D721Med (cell line): ENCODE data around the gene GAB1.
"Not testable (repeated sequence)": the region's sequence is repeated elsewhere in the genome, so short reads cannot be mapped to it uniquely, and the experiment has no call there.

ENCODE experiments used
- DNase-seq: peaks from one replicate; pipeline ENCODE4 v3.0.0; 2011; ENCODE audit warnings: low spot score; ENCODE audit not compliant: insufficient read length
- FAIRE-seq: peaks from 2 replicates; lab custom pipeline; 2011; peaks lifted over from hg19 to GRCh38; lab: Jason Lieb, UNC
- TF ChIP-seq, protein P1 (sequence below): IDR thresholded peaks from 2 replicates; pipeline ENCODE4 v1.5.1; 2012; ENCODE audit warnings: mild to moderate bottlenecking, control low read depth; ENCODE audit not compliant: insufficient read depth; ENCODE audit errors: missing control alignments

GAB1 gene

DNA sequence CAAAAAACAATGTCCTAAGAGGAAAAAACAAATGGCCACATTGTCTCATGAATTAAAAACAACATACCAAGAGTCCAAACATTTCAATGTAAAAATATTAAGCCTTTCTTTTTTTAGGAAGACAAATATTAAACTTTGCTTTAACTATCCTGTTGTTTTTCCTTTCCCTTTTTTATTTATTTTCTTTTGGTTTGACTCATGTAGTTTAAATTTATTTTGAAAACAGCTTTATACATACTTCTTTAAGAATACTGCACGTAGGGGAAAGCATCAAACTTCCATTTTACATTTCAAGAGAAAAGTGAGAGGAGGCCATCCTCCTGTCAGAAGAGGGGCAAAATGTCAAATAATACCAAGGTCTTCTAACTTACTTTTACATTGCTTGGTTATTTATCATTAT lies 8.7 kb downstream of the GAB1 start:
- TF ChIP-seq, protein P1, sequence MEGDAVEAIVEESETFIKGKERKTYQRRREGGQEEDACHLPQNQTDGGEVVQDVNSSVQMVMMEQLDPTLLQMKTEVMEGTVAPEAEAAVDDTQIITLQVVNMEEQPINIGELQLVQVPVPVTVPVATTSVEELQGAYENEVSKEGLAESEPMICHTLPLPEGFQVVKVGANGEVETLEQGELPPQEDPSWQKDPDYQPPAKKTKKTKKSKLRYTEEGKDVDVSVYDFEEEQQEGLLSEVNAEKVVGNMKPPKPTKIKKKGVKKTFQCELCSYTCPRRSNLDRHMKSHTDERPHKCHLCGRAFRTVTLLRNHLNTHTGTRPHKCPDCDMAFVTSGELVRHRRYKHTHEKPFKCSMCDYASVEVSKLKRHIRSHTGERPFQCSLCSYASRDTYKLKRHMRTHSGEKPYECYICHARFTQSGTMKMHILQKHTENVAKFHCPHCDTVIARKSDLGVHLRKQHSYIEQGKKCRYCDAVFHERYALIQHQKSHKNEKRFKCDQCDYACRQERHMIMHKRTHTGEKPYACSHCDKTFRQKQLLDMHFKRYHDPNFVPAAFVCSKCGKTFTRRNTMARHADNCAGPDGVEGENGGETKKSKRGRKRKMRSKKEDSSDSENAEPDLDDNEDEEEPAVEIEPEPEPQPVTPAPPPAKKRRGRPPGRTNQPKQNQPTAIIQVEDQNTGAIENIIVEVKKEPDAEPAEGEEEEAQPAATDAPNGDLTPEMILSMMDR, result no peak
- no peak for FAIRE-seq
- no peak for DNase-seq

DNA sequence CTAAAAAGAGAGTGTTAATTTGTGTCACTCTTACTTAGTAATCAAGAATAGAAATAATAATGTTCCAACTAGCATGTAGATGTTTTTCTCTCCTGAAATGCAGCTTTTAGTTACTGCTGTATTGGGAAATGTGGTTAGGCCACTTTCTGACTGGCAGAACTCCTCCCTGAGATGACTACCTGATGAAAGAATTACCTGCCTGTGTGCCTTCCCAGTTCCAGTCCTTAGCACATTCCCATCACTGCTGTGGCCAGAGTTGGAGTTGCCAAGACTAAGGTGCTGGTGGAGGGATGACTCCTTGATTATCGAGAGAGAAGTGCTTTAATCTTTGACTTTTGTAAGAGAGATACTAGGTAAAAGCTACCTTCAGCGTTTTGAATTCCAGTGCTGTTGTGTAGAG lies 9.5 kb downstream of the GAB1 start:
- TF ChIP-seq, protein P1, result no peak
- no peak for DNase-seq
- FAIRE-seq, result no peak

DNA sequence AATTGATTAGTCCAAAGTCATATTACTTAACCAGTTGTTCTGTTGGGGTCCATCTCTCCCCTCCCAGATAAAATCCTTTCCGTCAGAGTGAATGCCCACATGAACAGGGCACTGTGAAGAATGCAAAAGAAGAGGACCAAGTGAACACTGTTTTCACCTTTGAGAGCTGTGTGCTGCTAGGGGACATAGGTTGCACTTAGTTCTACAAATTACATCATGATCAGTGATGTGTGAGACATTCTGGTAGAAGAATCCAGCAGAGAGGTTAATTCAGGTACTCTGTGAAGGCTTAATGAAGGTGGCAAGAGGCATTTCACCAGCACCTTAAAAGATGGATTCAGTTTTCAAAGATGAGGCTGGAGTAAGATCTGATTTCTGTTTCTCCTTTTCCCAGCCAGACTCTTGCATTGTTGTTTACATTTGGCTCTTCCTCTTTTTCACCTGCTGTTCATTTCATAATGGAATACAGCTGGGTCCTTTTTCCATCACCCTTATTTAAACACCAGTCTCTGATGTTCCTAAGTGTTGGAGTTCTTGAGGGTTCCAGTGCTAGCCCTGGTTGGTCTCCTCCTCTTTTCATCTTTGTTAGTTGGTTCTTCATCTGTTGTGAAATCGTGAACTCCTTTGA lies 10.9 kb downstream of the GAB1 start:
- no peak for DNase-seq
- TF ChIP-seq, protein P1, result no peak
- FAIRE-seq, result no peak

DNA sequence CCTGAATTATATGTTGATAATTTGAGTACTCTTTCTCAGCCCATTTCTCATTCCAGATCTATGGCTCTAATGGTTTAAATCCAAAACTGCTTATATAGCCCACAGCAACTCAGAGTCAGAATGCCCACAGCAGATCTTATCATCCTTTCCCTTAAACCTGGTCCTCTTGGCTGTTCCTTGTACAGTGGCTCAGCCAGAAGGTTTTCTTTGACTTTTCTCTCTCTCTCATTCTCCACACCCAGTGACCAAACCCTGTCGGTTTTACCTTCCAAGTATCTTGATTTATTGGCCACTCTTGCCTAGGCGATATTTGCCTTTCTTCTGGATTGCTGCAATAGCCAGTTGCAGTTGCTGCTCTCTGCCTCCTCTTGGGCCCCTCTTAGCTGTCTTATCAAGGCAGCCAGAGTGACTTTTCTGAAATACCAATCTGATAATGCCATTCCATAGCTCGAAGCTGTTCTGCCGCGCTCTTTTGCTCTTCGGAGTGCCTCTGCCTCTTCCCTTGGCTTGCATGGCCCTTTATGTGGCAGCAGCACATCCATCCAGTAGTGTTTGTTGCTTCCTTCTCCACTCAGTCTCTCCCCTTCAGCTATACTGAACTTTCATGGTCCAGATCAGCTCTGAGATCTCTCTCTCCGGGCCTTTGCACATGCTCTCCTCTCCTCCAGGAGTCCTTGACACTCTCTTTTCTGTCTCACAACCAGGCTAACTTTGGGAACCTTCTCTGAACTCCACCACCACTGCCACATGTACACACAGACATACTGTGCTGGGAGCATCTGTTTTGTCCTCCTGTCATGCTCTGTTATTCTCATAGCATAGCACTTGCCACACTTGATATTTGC lies 11.8 kb downstream of the GAB1 start:
- FAIRE-seq, result no peak
- TF ChIP-seq, protein P1, result no peak
- no peak for DNase-seq

DNA sequence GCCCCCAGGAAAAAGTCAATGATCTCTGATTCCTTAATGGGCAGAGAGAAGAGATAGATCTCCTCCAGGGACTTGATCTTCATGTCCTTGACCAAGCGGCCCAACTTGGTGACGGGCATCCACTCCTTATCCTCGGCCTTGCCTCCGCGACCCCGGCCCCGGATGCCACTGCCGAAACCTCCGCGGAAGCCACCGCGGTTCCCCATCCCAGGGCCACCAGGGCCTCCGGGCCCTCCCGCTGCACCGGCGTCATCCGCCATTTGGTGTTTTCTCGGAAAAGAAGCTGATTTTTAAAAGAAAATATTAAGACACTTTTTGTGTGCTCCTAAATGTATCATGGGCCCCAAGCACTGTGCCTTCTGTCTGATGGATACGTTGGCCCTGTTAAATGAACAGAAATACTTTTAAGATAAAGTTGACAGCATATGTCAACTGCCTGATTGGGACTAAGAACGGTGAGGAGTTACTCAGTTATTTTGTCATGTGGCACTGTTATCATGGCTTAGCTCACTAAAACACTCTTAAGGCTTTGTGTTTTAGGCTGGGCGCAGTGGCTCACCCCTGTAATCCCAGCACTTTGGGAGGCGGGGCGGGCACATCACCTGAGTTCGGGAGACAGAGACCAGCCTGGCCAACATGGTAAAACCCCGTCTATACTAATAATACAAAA lies 13.3 kb downstream of the GAB1 start:
- DNase-seq, FAIRE-seq: not testable (repeated sequence)

DNA sequence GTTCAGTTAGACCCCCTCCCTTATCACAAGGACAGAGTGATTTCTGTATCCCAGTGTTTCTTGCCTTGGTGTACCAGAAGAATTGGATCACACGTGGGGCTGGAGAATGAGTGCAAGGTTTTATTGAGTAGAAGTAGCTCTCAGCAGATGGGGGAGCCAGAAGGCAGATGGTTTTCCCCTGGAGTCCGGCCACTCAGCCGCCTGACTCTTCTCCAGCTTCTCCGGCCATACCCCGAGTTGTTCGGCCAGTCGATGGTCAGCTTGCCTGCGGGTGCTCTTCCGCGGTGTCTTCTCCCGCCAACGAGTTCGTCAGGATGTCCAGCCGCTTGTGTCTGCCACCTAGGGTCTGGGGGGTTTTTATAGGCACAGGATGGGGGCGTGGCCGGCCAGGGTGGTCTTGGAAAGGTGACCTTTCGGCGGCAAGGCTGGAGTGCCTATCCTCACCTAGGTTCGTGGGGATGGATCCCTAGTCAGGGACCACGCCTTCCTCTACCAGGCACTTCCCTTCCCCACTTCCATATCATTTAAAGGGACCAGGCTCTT lies 14.5 kb downstream of the GAB1 start:
- FAIRE-seq, result no peak
- TF ChIP-seq, protein P1, result no peak
- DNase-seq, result no peak

DNA sequence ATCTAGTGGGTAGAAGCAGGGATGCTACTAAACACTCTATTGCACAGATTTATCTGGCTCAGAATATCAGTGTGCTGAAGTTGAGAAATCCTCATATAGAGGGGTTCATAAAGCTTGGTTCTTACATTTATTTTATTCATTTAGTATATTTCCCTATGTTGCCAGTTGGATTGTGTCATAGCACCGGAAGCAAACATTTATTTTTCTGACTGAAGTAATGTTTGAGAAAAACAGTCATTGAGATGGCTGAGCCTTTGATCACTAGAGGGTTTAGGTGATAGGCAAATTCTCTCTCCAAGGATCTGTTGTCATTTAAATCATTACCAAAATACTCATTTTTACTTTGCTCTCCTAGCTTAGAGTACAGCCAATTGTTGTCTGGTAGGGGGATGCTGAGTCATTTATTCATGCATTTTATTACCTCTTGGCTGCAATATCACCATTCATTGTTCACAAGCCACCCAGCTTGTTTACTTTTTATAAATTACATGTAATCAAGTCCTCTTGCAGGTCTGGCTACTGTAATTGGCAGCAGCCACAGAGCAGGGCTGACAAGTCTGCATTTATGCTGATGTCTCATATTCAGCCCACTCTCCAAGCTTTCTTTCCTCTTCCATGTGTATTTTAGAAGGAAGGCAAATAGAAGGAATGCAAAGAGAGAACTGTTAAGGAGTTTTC lies 15.2 kb downstream of the GAB1 start:
- TF ChIP-seq, protein P1, result no peak
- DNase-seq (no peak), FAIRE-seq (no peak)
